GM12878 (cell line): ENCODE results near the gene PIGV. TPM values are rescaled to one million over a fixed set of nuclear protein-coding genes. Genes with fewer than 3 reads are reported as not detected.

Source experiments
- ATAC-seq: fragments of 200-7000 bp; cut with Tn5 transposase; 3 replicates; pipeline ENCODE4 v1.9.1; 2020; ENCODE audit warnings: mild to moderate bottlenecking, moderate library complexity
- BruUV-seq: library from RNA; stranded (reverse); fragments of 400-500 nt; replicated peaks from 2 replicates; lab custom pipeline; 2021; lab: Mats Ljungman, UMichigan
- CTCF ChIA-PET: fragments of 300-600 bp; sonication (Branson Sonifier 250); formaldehyde crosslinking; extraction: SDS; loops from one replicate; lab custom pipeline; 2021; ENCODE audit warnings: inconsistent platforms; lab: Yijun Ruan, JAX
- POLR2A ChIA-PET: fragments of 350-600 bp; formaldehyde crosslinking; extraction: SDS; loops from one replicate; lab custom pipeline; 2021; ENCODE audit warnings: inconsistent platforms; lab: Charles Lee
- RAD21 ChIA-PET: fragments of 300-600 bp; sonication (Branson Sonifier 250); formaldehyde crosslinking; loops from one replicate; lab custom pipeline; 2023; ENCODE audit warnings: antibody characterized with exemption; ENCODE audit not compliant: unreplicated experiment; lab: Charles Lee
- SMC1A ChIA-PET: fragments of 300-600 bp; sonication (Branson Sonifier 250); formaldehyde crosslinking; loops from one replicate; lab custom pipeline; 2023; ENCODE audit not compliant: unreplicated experiment, uncharacterized antibody; lab: Charles Lee
- DNase-seq: peaks from one replicate; pipeline ENCODE4 v3.0.0-alpha.2; 2011; ENCODE audit warnings: low read depth, low spot score
- FAIRE-seq: peaks from 3 replicates; lab custom pipeline; 2011; peaks lifted over from hg19 to GRCh38; lab: Jason Lieb, UNC
- H2AFZ ChIP-seq: 2 replicates; pipeline ENCODE4 v1.6.0; 2011; ENCODE audit warnings: low read depth, low read length, control low read depth; ENCODE audit not compliant: control insufficient read depth
- H3K27ac ChIP-seq: 2 replicates; pipeline ENCODE4 v1.5.1; 2011; ENCODE audit warnings: control low read depth; ENCODE audit not compliant: control insufficient read depth, insufficient read depth
- H3K27me3 ChIP-seq, 2 experiments: replicated peaks in 1 of 2; 2 replicates each; pipeline versions ENCODE4 v1.6.0 to v1.6.1; 2011; ENCODE audit warnings: low read length in 1 of 2; ENCODE audit not compliant: control insufficient read depth in 2 of 2, insufficient read depth in 2 of 2
- H3K36me3 ChIP-seq, 2 experiments: 2 replicates each; pipeline ENCODE4 v1.5.1; 2011; ENCODE audit warnings: low read length in 1 of 2; ENCODE audit not compliant: control insufficient read depth in 2 of 2, insufficient read depth in 2 of 2
- H3K4me1 ChIP-seq: 2 replicates; pipeline ENCODE4 v1.6.1; 2011; ENCODE audit warnings: mild to moderate bottlenecking, low read length, moderate library complexity, mixed read lengths; ENCODE audit not compliant: control insufficient read depth, insufficient read depth
- H3K4me2 ChIP-seq: 2 replicates; pipeline ENCODE4 v1.6.0; 2011; ENCODE audit warnings: control low read depth; ENCODE audit not compliant: control insufficient read depth, insufficient read depth
- H3K4me3 ChIP-seq: fragments of 200-600 bp; sonication (generic); 2 replicates; pipeline ENCODE4 v1.5.1; 2016
- H3K79me2 ChIP-seq: 2 replicates; pipeline ENCODE4 v1.6.0; 2011; ENCODE audit warnings: low read length; ENCODE audit not compliant: control insufficient read depth, insufficient read depth
- H3K9ac ChIP-seq: 2 replicates; pipeline ENCODE4 v1.8.0; 2011; ENCODE audit warnings: low read length, control low read depth, mixed read lengths; ENCODE audit not compliant: control insufficient read depth, insufficient read depth
- H3K9me3 ChIP-seq: replicated peaks from 3 replicates; pipeline ENCODE4 v1.5.1; 2011; ENCODE audit warnings: mild to moderate bottlenecking, low read length; ENCODE audit not compliant: control insufficient read depth, insufficient read depth
- H4K20me1 ChIP-seq: 2 replicates; pipeline ENCODE4 v1.6.0; 2011; ENCODE audit not compliant: control insufficient read depth, insufficient read depth
- CHD2 ChIP-seq: IDR thresholded peaks from 2 replicates; pipeline ENCODE4 v1.6.1; 2011; ENCODE audit warnings: low read depth, low read length, improper control_type of control experiment, borderline replicate concordance
- E2F4 ChIP-seq: IDR thresholded peaks from 2 replicates; pipeline ENCODE4 v1.6.1; 2012; ENCODE audit warnings: low read depth, low read length, improper control_type of control experiment
- ETV6 ChIP-seq, 2 experiments: fragments of 450-650 bp in 1 of 2; IDR thresholded peaks in 1 of 2; conservative IDR thresholded peaks in 1 of 2; 2 replicates each; pipeline ENCODE4 v1.6.1; 2014; ENCODE audit warnings: antibody characterized with exemption in 1 of 2, borderline replicate concordance in 1 of 2, low read depth in 1 of 2, mild to moderate bottlenecking in 1 of 2, moderate library complexity in 1 of 2
- GABPA ChIP-seq: IDR thresholded peaks from 2 replicates; pipeline ENCODE4 v1.6.1; 2014; ENCODE audit warnings: antibody characterized with exemption, low read depth, mild to moderate bottlenecking, inconsistent platforms
- HCFC1 ChIP-seq: fragments of 150-350 bp; IDR thresholded peaks from 2 replicates; pipeline ENCODE4 v1.6.1; 2014; ENCODE audit warnings: low read length
- RELB ChIP-seq: fragments of 450-650 bp; IDR thresholded peaks from 2 replicates; pipeline ENCODE4 v1.6.1; 2017; ENCODE audit warnings: low read depth, mild to moderate bottlenecking, moderate library complexity
- REST ChIP-seq: IDR thresholded peaks from 2 replicates; pipeline ENCODE4 v1.6.1; 2012; ENCODE audit warnings: mild to moderate bottlenecking, low read depth, low read length
- USF1 ChIP-seq: IDR thresholded peaks from 2 replicates; pipeline ENCODE4 v1.6.1; 2011; ENCODE audit warnings: borderline replicate concordance, low read depth, mild to moderate bottlenecking, moderate library complexity, mixed read lengths, low read length; ENCODE audit not compliant: insufficient read depth; ENCODE audit errors: extremely low read length
- WRNIP1 ChIP-seq: IDR thresholded peaks from 2 replicates; pipeline ENCODE4 v1.6.1; 2011; ENCODE audit warnings: low read depth, low read length, improper control_type of control experiment, borderline replicate concordance
- YBX1 ChIP-seq: fragments of 450-650 bp; IDR thresholded peaks from 2 replicates; pipeline ENCODE4 v1.6.1; 2016; ENCODE audit warnings: antibody characterized with exemption
- WGBS: methylation state at CpG from one replicate; pipeline ENCODE4 v1.1.6; 2016; ENCODE audit warnings: low lambda C conversion rate; ENCODE audit not compliant: insufficient replicate concordance, insufficient coverage; ENCODE audit errors: missing lambda C conversion rate; 5-methylcytosine and 5-hydroxymethylcytosine counted together
- in situ Hi-C: fragments of 300-500 bp; cut with MboI; formaldehyde crosslinking; loops from 9 replicates; pipeline ENCODE4 v1.14.3; 2018; ENCODE audit warnings: mixed read lengths
- intact Hi-C: fragments of 100-400 bp; cut with micrococcal nuclease; formaldehyde crosslinking; loops from one replicate; pipeline ENCODE4 v1.14.2; 2022; ENCODE audit not compliant: unreplicated experiment
- polyA plus RNA-seq, 11 experiments: library from polyadenylated mRNA; depleted of rRNA in 4 of 11; unstranded in 6 of 11; stranded (reverse) in 5 of 11; fragments of >200 nt; fragmentation: Nextera tagmentation in 4 of 11; fragmentation: Illumina TruSeq in 1 of 11; extraction: Ambion mirVana in 4 of 11; extraction: Trizol in 1 of 11; gene quantifications; 1 replicate in 1 of 11; 2 replicates in 10 of 11; pipeline versions ENCODE4 v1.2.1 to v1.2.3, GENCODE V29; 2011 to 2016; ENCODE audit warnings: inconsistent platforms in 2 of 11, missing spikeins in 2 of 11, low read depth in 1 of 11
- total RNA-seq, 4 experiments: library from RNA; depleted of rRNA in 3 of 4; stranded (reverse); fragments of >200 nt in 3 of 4; fragmentation: Illumina TruSeq in 1 of 4; extraction: Trizol in 1 of 4; gene quantifications; 2 replicates each; pipeline versions ENCODE4 v1.2.1 to v1.2.3, GENCODE V29; 2013 to 2021

PIGV gene
- total and polyA plus RNA-seq, 10 of the 15 experiments (the other 5 are each of a cell fraction or from before 2014, with no cell fraction given): 8.8 to 18.1 (median 11.9) TPM

GRCh38 chr1:26792924-26793323, 5.2 kb downstream of the PIGV start (continued):
- TF ChIP-seq ETV6 (conservative IDR thresholded peaks at IDR 0.05 in 1 of 2, IDR thresholded peaks at IDR 0.05 in 1 of 2; ENCODE audit: borderline replicate concordance in 1 of 2, low read depth in 1 of 2): no peak
- TF ChIP-seq USF1: no peak

GRCh38 chr1:26794391-26794790, 6.6 kb downstream of the PIGV start:
- H3K4me2 ChIP-seq: no peak overlapping the region
- H3K36me3 ChIP-seq: peaks cover 2% of the 10 kb centered on the region in 2 experiments; a peak in 3 of 4 replicates
- intact Hi-C loops: loop anchor here (5.0 kb wide), 1 partner anchor 83 kb away; no protein-coding TSS in a partner anchor
- SMC1A ChIA-PET: interaction anchor here (0.7 to 2.9 kb wide), 2 partner anchors 190 to 192 kb away, joined by 3 to 13 read pairs; no protein-coding TSS in a partner anchor
- CTCF ChIA-PET: interaction anchor here (1.1 to 4.2 kb wide), 2 partner anchors 93 to 191 kb away, joined by 3 to 17 read pairs; no protein-coding TSS in a partner anchor
- WGBS: 94% methylated on average over 5 of the region's 5 CpGs
- no peaks in the 10 kb centered on the region for H3K9me3 ChIP-seq
- no peak overlapping the region for H2AFZ ChIP-seq
- POLR2A ChIA-PET: interaction anchor here (0.6 to 1.4 kb wide), 3 partner anchors 16 to 46 kb away, joined by 3 to 5 read pairs (median 4); no protein-coding TSS in a partner anchor
- FAIRE-seq (no peak), DNase-seq (no peak), ATAC-seq (no peak)
- no peak overlapping the region for H3K27ac ChIP-seq
- no TSS peak for BruUV-seq
- in situ Hi-C loops: no loop called here
- H3K27me3 ChIP-seq: no peaks in the 10 kb centered on the region
- no peak overlapping the region for H3K4me3 ChIP-seq
- RAD21 ChIA-PET: no interaction called here
- H4K20me1 ChIP-seq: no peaks in the 10 kb centered on the region
- H3K4me1 ChIP-seq: peaks cover 19% of the 10 kb centered on the region
- H3K9ac ChIP-seq: no peak overlapping the region
- H3K79me2 ChIP-seq: peaks cover 11% of the 10 kb centered on the region
- no peak for TF ChIP-seq E2F4
- no peak for TF ChIP-seq WRNIP1
- TF ChIP-seq REST: no peak
- TF ChIP-seq GABPA: no peak
- TF ChIP-seq CHD2: no peak
- TF ChIP-seq RELB: no peak
- no peak for TF ChIP-seq HCFC1
- TF ChIP-seq YBX1: no peak
